H7 (cell line): ENCODE results near the gene SAMD3. TPM values are rescaled to one million over a fixed set of nuclear protein-coding genes. Genes with fewer than 3 reads are reported as not detected.

Experiments used
- DNase-seq: peaks from one replicate; pipeline ENCODE4 v3.0.0; 2012
- H3K27me3 ChIP-seq: 2 replicates; pipeline ENCODE4 v1.6.0; 2011; ENCODE audit warnings: mild to moderate bottlenecking, low read length; ENCODE audit not compliant: control insufficient read depth, insufficient read depth
- H3K36me3 ChIP-seq: replicated peaks from 2 replicates; pipeline ENCODE4 v1.5.1; 2011; ENCODE audit warnings: low read length; ENCODE audit not compliant: control insufficient read depth, insufficient read depth
- H3K4me3 ChIP-seq: 2 replicates; pipeline ENCODE4 v1.5.1; 2011; ENCODE audit warnings: low read depth, mild to moderate bottlenecking, control low read depth, low read length, moderate library complexity; ENCODE audit not compliant: insufficient read depth
- total RNA-seq: library from RNA; depleted of rRNA; stranded (reverse); fragments of >200 nt; shearing (Covaris generic); gene quantifications from 2 replicates; pipeline ENCODE4 v1.2.3, GENCODE V29; 2014; rRNA removed

SAMD3 gene
- total RNA-seq, 1 experiment from 2014 or later, result 11.5 TPM

DNA sequence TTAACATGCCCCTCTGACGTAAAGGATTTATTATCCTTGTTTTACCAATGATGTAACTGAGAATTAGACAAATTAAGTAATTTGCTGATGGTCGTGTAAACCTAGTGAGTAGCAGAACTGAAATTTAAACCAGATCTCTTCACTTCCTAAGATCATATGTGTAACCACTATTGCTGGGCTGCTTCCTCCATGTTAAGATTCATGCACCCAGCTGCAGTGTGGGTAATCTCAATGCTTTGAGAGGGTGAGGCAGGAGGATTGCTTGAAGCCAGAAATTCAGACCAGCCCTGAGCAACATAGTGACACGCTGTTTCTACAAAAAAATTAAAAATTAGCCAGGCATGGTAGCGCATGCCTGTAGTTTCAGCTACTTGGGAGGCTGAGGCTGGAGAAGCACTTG, 106.5 kb downstream of the SAMD3 start:
- Histone ChIP-seq H3K4me3 (no peak overlapping the region), H3K27me3 (no peaks in the 10 kb centered on the region), H3K36me3 (no peaks in the 10 kb centered on the region; the same call in 1 of the 2 replicates)
- no peak for DNase-seq

DNA sequence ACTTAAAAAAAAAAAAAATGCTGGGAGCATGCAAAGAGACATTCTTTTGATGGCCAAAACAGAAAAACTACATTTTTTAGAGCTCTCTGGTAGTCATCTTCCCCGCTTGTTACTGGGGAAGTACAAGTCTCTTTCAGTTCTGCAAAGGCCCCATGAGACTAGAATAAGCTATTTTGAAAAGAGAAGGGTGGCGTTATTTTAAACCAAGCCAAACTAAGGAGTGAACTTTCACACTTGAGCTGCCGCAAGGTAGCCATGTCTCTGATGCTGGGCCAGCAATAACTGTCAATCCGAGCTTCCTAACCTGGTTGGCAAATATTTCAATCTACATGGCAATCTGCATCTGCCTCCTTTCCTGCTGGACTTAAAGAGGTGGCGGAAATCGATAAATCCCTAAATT, 107.7 kb downstream of the SAMD3 start:
- Histone ChIP-seq H3K36me3 (no peaks in the 10 kb centered on the region; the same call in 1 of the 2 replicates), H3K27me3 (no peaks in the 10 kb centered on the region), H3K4me3 (no peak overlapping the region)
- DNase-seq, result no peak

DNA sequence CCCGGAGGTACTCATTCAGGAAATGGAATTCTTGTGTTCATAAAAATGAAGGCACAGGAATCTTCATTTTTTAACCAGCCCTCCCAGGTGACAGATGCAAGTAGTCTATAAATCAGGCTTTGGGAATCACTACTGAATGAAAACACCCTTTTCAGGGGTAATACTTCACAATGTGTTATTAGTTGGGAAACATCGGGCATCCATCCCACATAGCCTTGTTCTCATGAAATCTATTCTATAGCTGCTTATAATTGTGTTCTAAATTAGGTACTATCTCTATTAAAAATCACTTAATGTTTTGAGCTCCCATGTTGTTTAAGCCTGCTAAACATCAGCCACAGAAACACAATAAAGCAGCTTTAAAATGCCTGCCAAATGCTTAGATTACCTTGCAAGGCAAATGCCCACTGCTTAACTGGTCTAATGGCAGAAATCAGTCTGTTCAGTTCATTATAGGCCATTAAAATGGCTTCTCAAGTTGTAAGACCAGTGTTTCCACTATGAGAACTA, 109.5 kb downstream of the SAMD3 start:
- Histone ChIP-seq H3K27me3 (no peaks in the 10 kb centered on the region), H3K4me3 (no peak overlapping the region), H3K36me3 (no peaks in the 10 kb centered on the region; the same call in 1 of the 2 replicates)
- DNase-seq, result no peak

DNA sequence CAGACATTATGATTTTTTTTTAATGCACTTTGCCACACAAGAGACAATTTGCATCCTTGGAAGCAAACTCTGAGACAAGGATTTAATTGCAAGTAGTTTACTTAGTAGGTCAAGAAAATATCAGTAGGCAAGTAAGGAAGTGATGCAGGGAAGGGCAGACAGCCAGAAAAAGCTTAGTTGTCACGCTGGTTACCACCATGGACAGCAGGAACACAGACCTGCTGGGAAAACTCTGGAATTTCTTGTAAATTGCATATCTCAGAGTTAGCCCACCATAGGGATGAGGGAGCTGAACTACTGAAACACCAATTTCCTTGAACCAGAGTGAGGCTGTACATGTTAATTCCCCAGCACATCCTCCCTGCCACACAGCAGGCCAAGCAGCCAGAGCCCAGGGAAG, 111.7 kb downstream of the SAMD3 start:
- DNase-seq, result no peak
- H3K27me3 ChIP-seq, result no peaks in the 10 kb centered on the region
- H3K36me3 ChIP-seq, result no peaks in the 10 kb centered on the region; the same call in 1 of the 2 replicates
- H3K4me3 ChIP-seq, result no peak overlapping the region

DNA sequence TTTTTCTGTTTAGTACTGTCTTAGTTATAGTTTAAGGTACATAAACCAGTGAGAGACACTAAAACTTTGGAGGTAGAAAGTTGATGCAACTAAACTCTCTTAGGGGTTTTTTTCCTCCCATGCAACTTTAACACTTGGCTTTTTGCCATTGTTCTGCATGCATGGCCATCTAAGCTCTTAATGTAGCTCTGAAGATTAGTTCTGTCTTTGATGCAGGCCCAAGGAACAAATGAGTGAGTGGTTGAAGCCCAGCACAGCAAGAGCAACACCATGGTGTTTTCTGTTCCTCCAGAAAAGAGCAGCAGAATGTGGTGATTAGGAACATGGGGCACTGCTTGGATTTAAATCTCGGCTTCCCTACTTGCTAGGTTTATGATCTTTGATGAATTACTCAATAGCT, 115.0 kb downstream of the SAMD3 start:
- H3K36me3 ChIP-seq, result no peaks in the 10 kb centered on the region; the same call in 1 of the 2 replicates
- no peak overlapping the region for H3K4me3 ChIP-seq
- no peak for DNase-seq
- no peaks in the 10 kb centered on the region for H3K27me3 ChIP-seq

DNA sequence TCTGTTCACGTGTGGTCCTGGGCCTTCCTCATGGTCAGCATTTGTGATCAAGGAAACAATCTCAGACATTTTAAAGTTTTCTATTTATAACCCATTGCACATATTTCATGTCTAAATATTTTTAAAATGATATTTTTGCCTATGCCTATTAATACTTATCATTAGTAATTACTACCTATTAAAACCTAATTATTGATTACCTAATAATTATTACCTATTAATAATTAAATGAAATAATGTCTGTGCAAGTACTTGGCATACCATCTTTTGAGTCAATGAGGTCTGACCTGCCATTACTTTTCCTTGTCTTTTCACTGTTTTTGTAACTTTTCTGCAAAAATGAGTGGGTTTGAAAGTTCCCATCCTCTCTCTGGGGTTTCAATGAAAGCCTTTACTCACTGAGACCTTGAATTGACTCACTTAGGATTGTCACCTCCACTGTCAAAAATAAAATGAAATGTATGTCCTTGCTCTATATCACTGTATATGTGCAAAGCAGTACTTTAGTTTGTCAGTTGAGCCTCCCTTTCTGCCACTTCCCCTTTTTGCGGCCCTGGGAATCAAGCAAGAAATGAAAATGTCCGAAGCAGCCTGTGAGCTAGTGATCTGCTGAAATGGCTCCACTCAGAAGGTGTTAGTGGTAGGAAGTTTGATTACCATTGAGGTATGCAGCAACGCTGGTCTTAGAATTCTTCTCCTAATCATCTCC, 116.6 kb downstream of the SAMD3 start:
- no peaks in the 10 kb centered on the region; the same call in 1 of the 2 replicates for H3K36me3 ChIP-seq
- no peaks in the 10 kb centered on the region for H3K27me3 ChIP-seq
- H3K4me3 ChIP-seq, result no peak overlapping the region
- DNase-seq, result no peak

DNA sequence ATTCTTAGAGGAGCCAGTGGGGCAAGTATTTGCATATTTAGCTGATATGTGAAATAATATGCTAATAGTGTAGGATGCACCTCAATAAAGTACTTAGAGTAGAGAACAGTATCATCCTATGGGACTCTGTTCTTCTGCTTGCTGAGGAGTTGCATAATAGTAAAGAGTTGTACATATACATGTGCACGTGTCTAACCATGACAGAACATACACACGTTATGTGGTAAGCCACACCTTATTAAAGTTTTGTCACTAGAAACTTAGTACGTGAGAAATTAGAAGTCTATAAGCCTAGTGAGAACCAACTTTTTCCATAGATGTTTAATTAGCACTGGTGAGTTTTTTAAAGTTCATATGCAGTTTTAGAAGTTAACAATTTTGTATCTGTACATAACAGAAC, 123.6 kb downstream of the SAMD3 start:
- no peak for DNase-seq
- H3K36me3 ChIP-seq, result no peaks in the 10 kb centered on the region; the same call in 1 of the 2 replicates
- no peak overlapping the region for H3K4me3 ChIP-seq
- H3K27me3 ChIP-seq, result no peaks in the 10 kb centered on the region

DNA sequence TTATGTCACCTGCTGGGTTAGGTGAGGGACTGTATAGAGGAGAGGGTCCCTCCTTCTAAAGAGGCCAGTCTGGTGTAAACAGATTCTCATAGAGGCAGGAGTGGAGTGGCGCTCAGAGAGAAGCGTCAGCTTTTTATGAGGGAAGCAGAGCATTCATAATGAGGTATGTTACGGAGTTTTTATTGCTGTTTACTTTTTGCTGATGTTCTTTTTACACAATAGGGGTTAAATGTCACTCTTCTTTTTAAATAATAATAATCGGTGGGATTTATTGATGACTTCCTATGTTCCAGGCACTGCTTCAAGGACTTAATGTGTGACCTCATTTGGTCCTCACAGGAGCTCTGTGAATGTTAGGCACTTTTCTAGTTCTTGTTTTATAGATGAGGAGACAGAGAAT, 124.4 kb downstream of the SAMD3 start:
- no peak for DNase-seq
- Histone ChIP-seq H3K36me3 (no peaks in the 10 kb centered on the region; the same call in 1 of the 2 replicates), H3K27me3 (no peaks in the 10 kb centered on the region), H3K4me3 (no peak overlapping the region)

Other genes with a start within 250 kb of the SAMD3 start
- gene L3MBTL3, start 204.4 kb downstream of the SAMD3 start, total RNA-seq, result 13.1 and 14.1 TPM in 2 replicates
- gene TMEM200A, start 143.1 kb upstream of the SAMD3 start, total RNA-seq, result 2.8 and 4.2 TPM in 2 replicates